H1 (cell line): ENCODE data around the gene NOC3L. TPM values are rescaled to one million over a fixed set of nuclear protein-coding genes. Genes with fewer than 3 reads are reported as not detected.

Source experiments
- CTCF ChIA-PET: fragments of 300-600 bp; sonication (Branson Sonifier 250); formaldehyde crosslinking; loops from one replicate; lab custom pipeline; 2021; ENCODE audit not compliant: partially characterized antibody; lab: Charles Lee
- POLR2A ChIA-PET: fragments of 300-600 bp; sonication (Branson Sonifier 250); formaldehyde crosslinking; loops from one replicate; lab custom pipeline; 2021; ENCODE audit warnings: inconsistent platforms; ENCODE audit not compliant: partially characterized antibody; lab: Charles Lee
- DNase-seq, 2 experiments: peaks; one replicate each; pipeline versions ENCODE4 v3.0.0 to v3.0.0-alpha.2; 2010 to 2022; ENCODE audit warnings: low spot score in 2 of 2, low read depth in 1 of 2, mixed read lengths in 1 of 2
- FAIRE-seq: peaks from 2 replicates; lab custom pipeline; 2011; peaks lifted over from hg19 to GRCh38; lab: Jason Lieb, UNC
- H2AFZ ChIP-seq: 2 replicates; pipeline ENCODE4 v1.8.1; 2012; ENCODE audit warnings: low read length, inconsistent platforms
- H2AK5ac ChIP-seq: 2 replicates; pipeline ENCODE4 v1.6.1; 2013; ENCODE audit warnings: low read depth, low read length
- H2BK120ac ChIP-seq: replicated peaks from 2 replicates; pipeline ENCODE3; 2013; ENCODE audit warnings: low read depth, low read length, inconsistent platforms
- H2BK12ac ChIP-seq: 2 replicates; pipeline ENCODE4 v1.6.1; 2013; ENCODE audit warnings: low read depth, low read length
- H2BK15ac ChIP-seq: 2 replicates; pipeline ENCODE4 v1.6.1; 2013; ENCODE audit warnings: low read length
- H2BK20ac ChIP-seq: 2 replicates; pipeline ENCODE4 v1.6.1; 2013; ENCODE audit warnings: low read length
- H2BK5ac ChIP-seq: 2 replicates; pipeline ENCODE4 v1.6.1; 2013; ENCODE audit warnings: low read depth, low read length
- H3K14ac ChIP-seq: 2 replicates; pipeline ENCODE4 v1.6.1; 2013; ENCODE audit warnings: inconsistent platforms; ENCODE audit not compliant: insufficient read length
- H3K18ac ChIP-seq: 2 replicates; pipeline ENCODE4 v1.6.1; 2013; ENCODE audit warnings: low read length; ENCODE audit errors: extremely low read depth
- H3K23ac ChIP-seq: 2 replicates; pipeline ENCODE4 v1.6.1; 2013; ENCODE audit warnings: inconsistent platforms; ENCODE audit not compliant: insufficient read length
- H3K23me2 ChIP-seq: 2 replicates; pipeline ENCODE4 v1.6.1; 2013; ENCODE audit warnings: low read depth, low read length
- H3K27ac ChIP-seq: 2 replicates; pipeline ENCODE4 v1.6.1; 2011; ENCODE audit warnings: low read depth, low read length, inconsistent platforms
- H3K27me3 ChIP-seq, 4 experiments: replicated peaks in 1 of 4; 1 replicate in 1 of 4; 2 replicates in 3 of 4; pipeline versions ENCODE4 v1.6.1 to v1.8.1; 2011 to 2013; ENCODE audit warnings: low read length in 3 of 4, mild to moderate bottlenecking in 3 of 4, inconsistent platforms in 2 of 4, mixed read lengths in 2 of 4, moderate library complexity in 1 of 4; ENCODE audit not compliant: control insufficient read depth in 3 of 4, insufficient read depth in 3 of 4; ENCODE audit errors: extremely low read depth in 1 of 4
- H3K36me3 ChIP-seq, 4 experiments: 2 replicates each; pipeline versions ENCODE4 v1.6.1 to v1.8.1; 2011 to 2013; ENCODE audit warnings: mild to moderate bottlenecking in 4 of 4, low read length in 3 of 4, moderate library complexity in 2 of 4, control low read depth in 1 of 4, inconsistent platforms in 1 of 4; ENCODE audit not compliant: insufficient read depth in 4 of 4, control insufficient read depth in 2 of 4
- H3K4ac ChIP-seq: replicated peaks from 2 replicates; pipeline ENCODE3; 2013; ENCODE audit warnings: low read length, low read depth, mixed read lengths, inconsistent platforms; ENCODE audit not compliant: insufficient read length
- H3K4me1 ChIP-seq, 4 experiments: replicated peaks in 1 of 4; 1 replicate in 1 of 4; 2 replicates in 3 of 4; pipeline versions ENCODE4 v1.6.1 to v1.8.1; 2011 to 2013; ENCODE audit warnings: low read length in 3 of 4, inconsistent platforms in 2 of 4, mixed read lengths in 1 of 4; ENCODE audit not compliant: insufficient read depth in 4 of 4, control insufficient read depth in 3 of 4
- H3K4me2 ChIP-seq, 2 experiments: 2 replicates each; pipeline versions ENCODE4 v1.6.1 to v1.8.1; 2011 to 2013; ENCODE audit warnings: low read depth in 2 of 2, low read length in 2 of 2, control low read depth in 1 of 2, inconsistent platforms in 1 of 2, mild to moderate bottlenecking in 1 of 2; ENCODE audit not compliant: insufficient read depth in 1 of 2
- H3K4me3 ChIP-seq, 4 experiments: fragments of 200-600, 300-600 bp in 1 of 4; sonication (generic), shearing (Covaris generic), sonication (Bioruptor Twin) in 1 of 4; 2 replicates each; pipeline versions ENCODE4 v1.5.1 to v1.8.1; 2011 to 2016; ENCODE audit warnings: low read length in 4 of 4, low read depth in 3 of 4, control low read depth in 2 of 4, inconsistent platforms in 2 of 4, mild to moderate bottlenecking in 2 of 4, mixed read lengths in 1 of 4, moderate library complexity in 1 of 4; ENCODE audit not compliant: insufficient read depth in 2 of 4; ENCODE audit errors: extremely low read depth in 1 of 4
- H3K56ac ChIP-seq: replicated peaks from 2 replicates; pipeline ENCODE3; 2013; ENCODE audit warnings: low read depth, mild to moderate bottlenecking, mixed read lengths, low read length, inconsistent platforms; ENCODE audit not compliant: insufficient read length
- H3K79me1 ChIP-seq: 2 replicates; pipeline ENCODE4 v1.6.1; 2013; ENCODE audit warnings: low read depth, low read length, control low read depth
- H3K79me2 ChIP-seq, 2 experiments: 2 replicates each; pipeline versions ENCODE4 v1.6.1 to v1.8.1; 2012 to 2013; ENCODE audit warnings: low read length in 2 of 2, mild to moderate bottlenecking in 2 of 2, inconsistent platforms in 1 of 2; ENCODE audit not compliant: insufficient read depth in 2 of 2, control insufficient read depth in 1 of 2
- H3K9ac ChIP-seq, 4 experiments: replicated peaks in 1 of 4; 1 replicate in 1 of 4; 2 replicates in 3 of 4; pipeline versions ENCODE4 v1.6.1 to v1.8.1; 2011 to 2013; ENCODE audit warnings: low read depth in 3 of 4, low read length in 3 of 4, control low read depth in 2 of 4, mild to moderate bottlenecking in 2 of 4, moderate library complexity in 2 of 4, inconsistent platforms in 1 of 4; ENCODE audit errors: extremely low read depth in 1 of 4
- H3K9me3 ChIP-seq, 2 experiments: 2 replicates each; pipeline versions ENCODE4 v1.6.1 to v1.8.1; 2012 to 2013; ENCODE audit warnings: mild to moderate bottlenecking in 2 of 2, moderate library complexity in 2 of 2, control low read depth in 1 of 2, inconsistent platforms in 1 of 2, low read depth in 1 of 2, low read length in 1 of 2, mixed read lengths in 1 of 2; ENCODE audit not compliant: insufficient read depth in 2 of 2
- H4K20me1 ChIP-seq, 2 experiments: replicated peaks in 1 of 2; 2 replicates each; pipeline versions ENCODE3 to v1.8.1; 2011 to 2013; ENCODE audit warnings: inconsistent platforms in 2 of 2, low read length in 2 of 2, mild to moderate bottlenecking in 1 of 2; ENCODE audit not compliant: insufficient read depth in 2 of 2, control insufficient read depth in 1 of 2
- H4K5ac ChIP-seq: 2 replicates; pipeline ENCODE4 v1.6.1; 2013; ENCODE audit warnings: low read length, low read depth, mixed read lengths, inconsistent platforms; ENCODE audit not compliant: insufficient read length
- H4K8ac ChIP-seq: 2 replicates; pipeline ENCODE4 v1.8.0; 2013; ENCODE audit warnings: mild to moderate bottlenecking, moderate library complexity, low read length, inconsistent platforms; ENCODE audit not compliant: insufficient read depth; ENCODE audit errors: extremely low read depth
- H4K91ac ChIP-seq: replicated peaks from 2 replicates; pipeline ENCODE3; 2013; ENCODE audit warnings: low read length, mixed read lengths, inconsistent platforms; ENCODE audit not compliant: insufficient read length
- ASH2L ChIP-seq: fragments of 200-600, 300-600 bp; sonication (generic); IDR thresholded peaks from one replicate; pipeline ENCODE4 v1.7.1; 2017; ENCODE audit warnings: low read length
- CTBP2 ChIP-seq: IDR thresholded peaks from 2 replicates; pipeline ENCODE4 v1.7.0; 2011; ENCODE audit warnings: borderline replicate concordance, mild to moderate bottlenecking, moderate library complexity, mixed read lengths, low read length; ENCODE audit not compliant: insufficient read depth, insufficient read length
- EGR1 ChIP-seq: IDR thresholded peaks from 2 replicates; pipeline ENCODE4 v1.6.1; 2011; ENCODE audit warnings: low read depth, low read length, borderline replicate concordance
- EP300 ChIP-seq, 2 experiments: IDR thresholded peaks; 1 replicate in 1 of 2; 2 replicates in 1 of 2; pipeline ENCODE4 v1.6.1; 2011 to 2012; ENCODE audit warnings: low read depth in 2 of 2, low read length in 2 of 2, mild to moderate bottlenecking in 2 of 2, borderline replicate concordance in 1 of 2, inconsistent platforms in 1 of 2, moderate library complexity in 1 of 2
- GTF2F1 ChIP-seq: IDR thresholded peaks from 2 replicates; pipeline ENCODE4 v1.6.1; 2012; ENCODE audit warnings: low read depth, low read length, improper control_type of control experiment, borderline replicate concordance
- TBP ChIP-seq: IDR thresholded peaks from 2 replicates; pipeline ENCODE4 v1.6.1; 2011; ENCODE audit warnings: low read depth, low read length, improper control_type of control experiment
- WGBS, 2 experiments: shearing (Covaris generic) in 1 of 2; methylation state at CpG; one replicate each; pipeline versions ENCODE4 v1.1.6 to v1.1.7; 2013 to 2015; ENCODE audit warnings: low lambda C conversion rate in 2 of 2, mixed read lengths in 2 of 2, inconsistent platforms in 1 of 2, low coverage in 1 of 2, missing lambda C conversion rate in 1 of 2; ENCODE audit not compliant: insufficient replicate concordance in 2 of 2, insufficient coverage in 1 of 2, insufficient read length in 1 of 2; ENCODE audit errors: extremely low coverage in 1 of 2, missing lambda C conversion rate in 1 of 2; 5-methylcytosine and 5-hydroxymethylcytosine counted together
- polyA plus RNA-seq, 7 experiments: library from polyadenylated mRNA; depleted of rRNA in 3 of 7; stranded (reverse) in 5 of 7; unstranded in 2 of 7; fragments of >200 nt in 5 of 7; fragments of 200-250 nt in 2 of 7; gene quantifications; 1 replicate in 5 of 7; 2 replicates in 1 of 7; 4 replicates in 1 of 7; pipeline versions ENCODE4 v1.2.1 to v1.2.3, GENCODE V29; 2011 to 2013; ENCODE audit warnings: missing spikeins in 2 of 7, mixed read lengths in 2 of 7
- total RNA-seq: library from RNA; stranded (reverse); fragmentation: NEBNext Ultra II Directional; extraction: Animal tissue kit (Norgen Biotek cat#: 25700); gene quantifications from 2 replicates; pipeline ENCODE4 v1.2.1, GENCODE V29; 2021
- TF ChIP-seq, protein P1 (sequence below): IDR thresholded peaks from 2 replicates; pipeline ENCODE4 v1.6.1; 2012; ENCODE audit warnings: low read length, inconsistent platforms
- TF ChIP-seq, protein P2 (sequence below): IDR thresholded peaks from 2 replicates; pipeline ENCODE4 v1.6.1; 2012; ENCODE audit warnings: inconsistent platforms
- TF ChIP-seq, protein P3 (sequence below): IDR thresholded peaks from 2 replicates; pipeline ENCODE4 v1.6.1; 2012; ENCODE audit warnings: inconsistent platforms

Gene NOC3L
- total and polyA plus RNA-seq, 2 of the 8 experiments (the other 6 are each of a cell fraction or from before 2014, with no cell fraction given) = 7.1 to 39.1 TPM

DNA sequence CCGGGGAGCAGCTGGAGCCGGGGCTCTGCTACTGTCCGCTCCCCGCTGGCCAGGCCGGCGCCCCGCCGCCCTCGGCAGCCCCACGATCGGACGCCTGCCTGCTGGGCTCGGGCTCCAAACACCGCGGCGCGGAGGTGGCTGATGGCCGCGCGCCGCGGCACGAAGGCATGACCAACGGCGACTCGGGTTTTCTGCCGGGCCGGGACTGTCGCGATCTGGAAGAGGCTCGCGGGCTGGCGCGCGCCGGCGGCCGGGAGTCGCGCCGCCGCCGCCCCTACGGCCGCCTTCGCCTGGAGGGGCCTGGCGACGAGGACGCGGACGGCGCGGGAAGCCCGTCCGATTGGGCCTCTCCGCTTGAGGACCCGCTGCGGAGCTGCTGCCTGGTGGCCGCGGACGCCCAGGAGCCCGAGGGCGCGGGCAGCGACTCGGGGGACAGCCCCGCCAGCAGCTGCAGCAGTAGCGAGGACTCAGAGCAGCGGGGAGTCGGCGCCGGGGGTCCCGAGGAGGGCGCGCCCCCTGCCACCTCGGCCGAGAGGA, 40.2 kb upstream of the NOC3L start:
- no peak overlapping the region for H2BK20ac ChIP-seq
- peak overlapping the region; percentile 84 to 88 for H3K4me2 ChIP-seq
- H2BK120ac ChIP-seq = no peak overlapping the region
- H3K23me2 ChIP-seq = peaks cover 12% of the 10 kb centered on the region
- no peak overlapping the region for H3K23ac ChIP-seq
- no peak overlapping the region for H2BK15ac ChIP-seq
- peak overlapping the region; percentile 58 to 89 (median 66) for H3K4me3 ChIP-seq
- H4K5ac ChIP-seq = no peak overlapping the region
- H3K79me2 ChIP-seq = no peaks in the 10 kb centered on the region
- FAIRE-seq (no peak), DNase-seq (no peak)
- H3K36me3 ChIP-seq = no peaks in the 10 kb centered on the region
- no peaks in the 10 kb centered on the region for H3K9me3 ChIP-seq
- POLR2A ChIA-PET = interaction anchor here (1.1 to 1.4 kb wide), 2 partner anchors 20 to 142 kb away, joined by 3 to 4 read pairs; partner anchors contain the start of gene HELLS
- peaks cover 0 to 2% of the 10 kb centered on the region in 2 experiments for H4K20me1 ChIP-seq
- no peak overlapping the region; the same call in 1 of the 2 replicates for H2AFZ ChIP-seq
- no peak overlapping the region for H3K14ac ChIP-seq
- H3K18ac ChIP-seq = no peak overlapping the region; the same call in none of the 2 replicates
- H3K4ac ChIP-seq = no peak overlapping the region
- peaks cover 0 to 4% (median under 1%) of the 10 kb centered on the region in 4 experiments; a peak in 2 of 7 replicates for H3K4me1 ChIP-seq
- H3K27ac ChIP-seq = no peak overlapping the region
- CTCF ChIA-PET = interaction anchor here (0.5 to 3.4 kb wide), 6 partner anchors 9 to 581 kb away, joined by 3 to 10 read pairs (median 4); no protein-coding TSS in a partner anchor
- peak overlapping the region; percentile 85; the same call in 1 of the 2 replicates for H4K8ac ChIP-seq
- H3K27me3 ChIP-seq = peaks cover 1 to 24% (median 16%) of the 10 kb centered on the region in 4 experiments
- no peaks in the 10 kb centered on the region for H3K79me1 ChIP-seq
- H2AK5ac ChIP-seq = no peak overlapping the region
- no peak overlapping the region for H2BK5ac ChIP-seq
- WGBS, 2 experiments = 1% methylated on average over 24 of the region's 77 CpGs; no CpG with 5 or more reads in 1 of the 2 experiments
- no peak overlapping the region for H4K91ac ChIP-seq
- H3K9ac ChIP-seq = peak overlapping the region in 2 of 4 experiments; percentile 46 to 83; a peak in 4 of 7 replicates
- H3K56ac ChIP-seq = no peak overlapping the region
- H2BK12ac ChIP-seq = no peak overlapping the region
- TF ChIP-seq GTF2F1 = no peak
- no peak for TF ChIP-seq EGR1
- peak; percentile 4 for TF ChIP-seq ASH2L
- TF ChIP-seq EP300 (IDR thresholded peaks at IDR 0.05; ENCODE audit: borderline replicate concordance in 1 of 2, low read depth in 2 of 2, low read length in 2 of 2) = no peak
- TF ChIP-seq, protein P1, sequence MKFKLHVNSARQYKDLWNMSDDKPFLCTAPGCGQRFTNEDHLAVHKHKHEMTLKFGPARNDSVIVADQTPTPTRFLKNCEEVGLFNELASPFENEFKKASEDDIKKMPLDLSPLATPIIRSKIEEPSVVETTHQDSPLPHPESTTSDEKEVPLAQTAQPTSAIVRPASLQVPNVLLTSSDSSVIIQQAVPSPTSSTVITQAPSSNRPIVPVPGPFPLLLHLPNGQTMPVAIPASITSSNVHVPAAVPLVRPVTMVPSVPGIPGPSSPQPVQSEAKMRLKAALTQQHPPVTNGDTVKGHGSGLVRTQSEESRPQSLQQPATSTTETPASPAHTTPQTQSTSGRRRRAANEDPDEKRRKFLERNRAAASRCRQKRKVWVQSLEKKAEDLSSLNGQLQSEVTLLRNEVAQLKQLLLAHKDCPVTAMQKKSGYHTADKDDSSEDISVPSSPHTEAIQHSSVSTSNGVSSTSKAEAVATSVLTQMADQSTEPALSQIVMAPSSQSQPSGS = no peak
- TF ChIP-seq TBP = no peak
- no peak for TF ChIP-seq CTBP2
- TF ChIP-seq, protein P2, sequence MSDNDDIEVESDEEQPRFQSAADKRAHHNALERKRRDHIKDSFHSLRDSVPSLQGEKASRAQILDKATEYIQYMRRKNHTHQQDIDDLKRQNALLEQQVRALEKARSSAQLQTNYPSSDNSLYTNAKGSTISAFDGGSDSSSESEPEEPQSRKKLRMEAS = no peak
- TF ChIP-seq, protein P3, sequence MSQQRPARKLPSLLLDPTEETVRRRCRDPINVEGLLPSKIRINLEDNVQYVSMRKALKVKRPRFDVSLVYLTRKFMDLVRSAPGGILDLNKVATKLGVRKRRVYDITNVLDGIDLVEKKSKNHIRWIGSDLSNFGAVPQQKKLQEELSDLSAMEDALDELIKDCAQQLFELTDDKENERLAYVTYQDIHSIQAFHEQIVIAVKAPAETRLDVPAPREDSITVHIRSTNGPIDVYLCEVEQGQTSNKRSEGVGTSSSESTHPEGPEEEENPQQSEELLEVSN = no peak
